Ishikawa (cell line): Measurements from ENCODE around the gene ESPNL.

Source experiments
- CEBPB ChIP-seq: IDR thresholded peaks from 2 replicates; pipeline ENCODE4 v1.6.1; 2012
- CREB1 ChIP-seq: IDR thresholded peaks from 2 replicates; pipeline ENCODE4 v1.6.1; 2012; ENCODE audit warnings: low read depth
- EP300 ChIP-seq: IDR thresholded peaks from 2 replicates; pipeline ENCODE4 v1.6.1; 2012; ENCODE audit warnings: borderline replicate concordance
- FOXM1 ChIP-seq: IDR thresholded peaks from 2 replicates; pipeline ENCODE4 v1.6.1; 2012; ENCODE audit warnings: low read depth, borderline replicate concordance
- NFIC ChIP-seq: IDR thresholded peaks from 2 replicates; pipeline ENCODE4 v1.6.1; 2012
- RAD21 ChIP-seq: IDR thresholded peaks from 2 replicates; pipeline ENCODE4 v1.6.1; 2012; ENCODE audit warnings: low read depth
- TAF1 ChIP-seq: IDR thresholded peaks from 2 replicates; pipeline ENCODE4 v1.6.1; 2012; ENCODE audit warnings: low read depth, mild to moderate bottlenecking
- TCF12 ChIP-seq: IDR thresholded peaks from 2 replicates; pipeline ENCODE4 v1.6.1; 2012; ENCODE audit warnings: low read depth
- TEAD4 ChIP-seq: IDR thresholded peaks from 2 replicates; pipeline ENCODE4 v1.6.1; 2012
- YY1 ChIP-seq: IDR thresholded peaks from 2 replicates; pipeline ENCODE4 v1.6.1; 2012; ENCODE audit warnings: low read depth
- ZBTB7A ChIP-seq: IDR thresholded peaks from 2 replicates; pipeline ENCODE4 v1.6.1; 2012; ENCODE audit warnings: low read depth
- TF ChIP-seq, protein P1 (sequence below): IDR thresholded peaks from 2 replicates; pipeline ENCODE4 v1.6.1; 2012
- TF ChIP-seq, protein P2 (sequence below): IDR thresholded peaks from 2 replicates; pipeline ENCODE4 v1.6.1; 2012
- TF ChIP-seq, protein P3 (sequence below): IDR thresholded peaks from 2 replicates; pipeline ENCODE4 v1.6.1; 2012; ENCODE audit warnings: low read depth, mild to moderate bottlenecking

ESPNL gene

DNA sequence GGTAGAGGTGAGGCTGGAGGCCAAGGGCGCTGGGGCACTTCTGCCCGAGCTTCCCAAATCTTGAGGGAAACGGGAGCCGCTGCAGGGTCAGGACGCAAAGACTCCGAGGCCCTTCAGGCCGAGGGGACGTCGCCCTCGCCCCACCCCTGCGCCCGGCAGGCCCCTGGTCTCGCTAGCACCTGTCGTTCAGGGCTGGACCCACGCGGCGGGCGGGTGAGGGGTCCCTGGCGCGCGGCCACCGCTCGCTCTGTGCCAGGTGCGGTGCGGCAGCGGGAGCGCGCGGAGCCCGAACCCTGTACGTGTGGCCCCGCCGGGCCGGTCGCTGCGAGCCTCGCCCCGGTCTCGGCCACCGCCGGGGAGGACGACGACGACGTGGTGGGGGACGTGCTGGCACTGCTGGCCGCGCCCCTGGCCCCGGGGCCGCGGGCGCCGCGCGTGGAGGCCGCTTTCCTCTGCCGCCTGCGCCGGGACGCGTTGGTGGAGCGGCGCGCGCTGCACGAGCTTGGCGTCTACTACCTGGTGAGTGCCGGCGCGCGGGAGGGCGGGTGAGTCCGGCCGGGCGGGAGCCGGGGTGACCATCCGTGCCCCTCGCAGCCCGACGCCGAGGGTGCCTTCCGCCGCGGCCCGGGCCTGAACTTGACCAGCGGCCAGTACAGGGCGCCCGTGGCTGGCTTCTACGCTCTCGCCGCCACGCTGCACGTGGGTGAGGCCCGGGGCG is 63.5 kb downstream of the ESPNL start:
- no peak for TF ChIP-seq TCF12
- no peak for TF ChIP-seq TEAD4
- TF ChIP-seq EP300, result no peak

DNA sequence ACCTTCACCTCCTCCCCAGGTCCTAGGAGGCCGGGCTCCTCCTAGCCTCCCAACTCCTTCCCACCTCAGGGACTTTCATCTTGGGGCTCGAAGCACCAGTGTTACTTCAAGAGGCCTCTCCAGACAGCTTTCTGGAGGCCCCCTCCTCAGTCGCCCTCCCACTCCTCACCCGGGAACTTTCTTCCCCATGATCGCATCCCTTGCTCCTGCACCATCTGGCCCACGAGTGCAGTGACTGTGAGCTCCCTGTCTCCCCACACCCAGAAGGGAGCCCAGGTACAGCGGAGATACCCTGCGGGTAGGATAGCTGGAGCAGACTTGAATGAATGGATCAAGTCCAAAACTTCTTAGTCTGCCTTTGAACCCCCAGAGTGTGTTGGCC is 64.8 kb downstream of the ESPNL start:
- TF ChIP-seq ZBTB7A (no peak), TCF12 (no peak), CEBPB (no peak), FOXM1 (no peak)
- TF ChIP-seq, protein P1, sequence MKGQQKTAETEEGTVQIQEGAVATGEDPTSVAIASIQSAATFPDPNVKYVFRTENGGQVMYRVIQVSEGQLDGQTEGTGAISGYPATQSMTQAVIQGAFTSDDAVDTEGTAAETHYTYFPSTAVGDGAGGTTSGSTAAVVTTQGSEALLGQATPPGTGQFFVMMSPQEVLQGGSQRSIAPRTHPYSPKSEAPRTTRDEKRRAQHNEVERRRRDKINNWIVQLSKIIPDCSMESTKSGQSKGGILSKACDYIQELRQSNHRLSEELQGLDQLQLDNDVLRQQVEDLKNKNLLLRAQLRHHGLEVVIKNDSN, result no peak
- TF ChIP-seq, protein P2, sequence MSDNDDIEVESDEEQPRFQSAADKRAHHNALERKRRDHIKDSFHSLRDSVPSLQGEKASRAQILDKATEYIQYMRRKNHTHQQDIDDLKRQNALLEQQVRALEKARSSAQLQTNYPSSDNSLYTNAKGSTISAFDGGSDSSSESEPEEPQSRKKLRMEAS, result no peak
- TF ChIP-seq, protein P3, sequence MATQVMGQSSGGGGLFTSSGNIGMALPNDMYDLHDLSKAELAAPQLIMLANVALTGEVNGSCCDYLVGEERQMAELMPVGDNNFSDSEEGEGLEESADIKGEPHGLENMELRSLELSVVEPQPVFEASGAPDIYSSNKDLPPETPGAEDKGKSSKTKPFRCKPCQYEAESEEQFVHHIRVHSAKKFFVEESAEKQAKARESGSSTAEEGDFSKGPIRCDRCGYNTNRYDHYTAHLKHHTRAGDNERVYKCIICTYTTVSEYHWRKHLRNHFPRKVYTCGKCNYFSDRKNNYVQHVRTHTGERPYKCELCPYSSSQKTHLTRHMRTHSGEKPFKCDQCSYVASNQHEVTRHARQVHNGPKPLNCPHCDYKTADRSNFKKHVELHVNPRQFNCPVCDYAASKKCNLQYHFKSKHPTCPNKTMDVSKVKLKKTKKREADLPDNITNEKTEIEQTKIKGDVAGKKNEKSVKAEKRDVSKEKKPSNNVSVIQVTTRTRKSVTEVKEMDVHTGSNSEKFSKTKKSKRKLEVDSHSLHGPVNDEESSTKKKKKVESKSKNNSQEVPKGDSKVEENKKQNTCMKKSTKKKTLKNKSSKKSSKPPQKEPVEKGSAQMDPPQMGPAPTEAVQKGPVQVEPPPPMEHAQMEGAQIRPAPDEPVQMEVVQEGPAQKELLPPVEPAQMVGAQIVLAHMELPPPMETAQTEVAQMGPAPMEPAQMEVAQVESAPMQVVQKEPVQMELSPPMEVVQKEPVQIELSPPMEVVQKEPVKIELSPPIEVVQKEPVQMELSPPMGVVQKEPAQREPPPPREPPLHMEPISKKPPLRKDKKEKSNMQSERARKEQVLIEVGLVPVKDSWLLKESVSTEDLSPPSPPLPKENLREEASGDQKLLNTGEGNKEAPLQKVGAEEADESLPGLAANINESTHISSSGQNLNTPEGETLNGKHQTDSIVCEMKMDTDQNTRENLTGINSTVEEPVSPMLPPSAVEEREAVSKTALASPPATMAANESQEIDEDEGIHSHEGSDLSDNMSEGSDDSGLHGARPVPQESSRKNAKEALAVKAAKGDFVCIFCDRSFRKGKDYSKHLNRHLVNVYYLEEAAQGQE, result no peak

DNA sequence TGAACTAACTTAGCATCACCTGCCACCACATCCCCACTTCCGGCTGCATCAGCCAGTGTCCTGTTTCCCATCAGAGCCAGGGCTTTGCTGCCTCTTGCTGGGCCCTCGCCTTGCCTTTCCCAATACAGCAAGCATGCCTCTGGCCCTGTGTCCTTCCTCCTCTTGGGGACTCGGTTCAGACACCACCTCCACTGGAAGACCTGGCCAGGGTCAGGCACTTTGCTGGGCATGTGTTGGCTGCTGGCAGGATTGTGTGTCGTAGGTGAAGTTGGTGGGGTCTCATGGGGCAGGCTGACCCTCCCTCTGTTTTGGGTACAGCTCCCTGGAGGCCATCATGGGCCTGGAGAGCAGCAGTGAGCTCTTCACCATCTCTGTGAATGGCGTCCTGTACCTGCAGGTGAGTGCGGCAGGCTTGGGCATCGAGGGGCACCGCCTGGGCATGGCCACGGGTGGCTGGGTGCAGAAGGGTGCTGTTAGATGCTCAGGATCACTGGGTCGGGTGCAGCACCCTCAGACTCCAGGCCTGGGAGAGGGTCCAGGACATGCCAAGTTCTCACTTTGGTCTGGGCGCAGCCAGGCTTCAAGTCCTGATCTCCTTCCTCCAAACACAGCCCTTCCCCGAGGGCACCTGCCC is 65.3 kb downstream of the ESPNL start:
- TF ChIP-seq CEBPB, result no peak
- no peak for TF ChIP-seq ZBTB7A
- TF ChIP-seq NFIC, result no peak
- TF ChIP-seq RAD21, result no peak

DNA sequence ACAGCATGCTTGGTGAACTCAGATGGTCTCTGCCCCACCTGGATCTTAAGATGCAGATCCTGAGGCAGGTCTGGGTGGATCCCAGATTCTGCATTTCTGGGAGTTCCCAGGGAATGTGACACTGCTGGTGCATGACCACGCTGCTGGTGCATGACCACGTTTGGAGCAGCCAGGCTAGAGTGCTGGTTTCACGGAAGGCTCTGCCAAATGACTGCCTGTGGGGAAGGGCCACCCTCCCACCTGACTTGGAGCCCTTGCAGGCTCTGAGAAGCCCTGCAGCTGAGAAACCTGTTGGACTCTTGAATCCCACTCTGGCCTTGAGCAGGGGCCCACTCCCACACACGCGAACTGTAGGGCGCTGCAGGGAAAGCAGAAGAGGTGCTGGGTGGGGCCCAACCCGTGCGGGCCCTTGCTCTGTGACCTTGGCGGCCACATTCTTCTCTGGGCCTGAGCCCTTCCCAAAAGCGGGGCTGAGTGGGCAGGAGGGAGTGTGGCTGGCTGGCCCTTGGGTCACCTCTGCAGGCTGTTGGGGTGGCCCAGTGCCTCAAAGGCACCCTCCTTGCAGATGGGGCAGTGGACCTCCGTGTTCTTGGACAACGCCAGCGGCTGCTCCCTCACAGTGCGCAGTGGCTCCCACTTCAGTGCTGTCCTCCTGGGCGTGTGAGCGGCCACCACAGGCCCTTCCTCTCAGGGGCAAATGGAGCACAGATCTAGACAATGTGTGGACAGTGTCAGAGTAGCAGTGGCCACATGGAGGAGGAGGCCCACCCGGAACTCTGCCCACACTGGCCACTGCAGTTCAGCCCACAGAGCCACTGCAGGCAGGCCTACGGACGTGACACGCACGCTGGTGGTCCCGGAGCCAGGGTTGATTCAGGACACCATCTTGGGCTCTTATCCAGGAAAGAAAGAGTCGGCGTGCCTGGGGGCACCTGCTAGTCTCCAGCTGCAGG is 66.5 kb downstream of the ESPNL start:
- TF ChIP-seq TEAD4, result peak; percentile 69
- TF ChIP-seq, protein P3, result no peak
- TF ChIP-seq, protein P2, result peak; percentile 69
- peak; percentile 73; the same call in 1 of the 2 replicates for TF ChIP-seq EP300
- peak; percentile 70 for TF ChIP-seq TCF12
- peak; percentile 37; the same call in 1 of the 2 replicates for TF ChIP-seq NFIC

DNA sequence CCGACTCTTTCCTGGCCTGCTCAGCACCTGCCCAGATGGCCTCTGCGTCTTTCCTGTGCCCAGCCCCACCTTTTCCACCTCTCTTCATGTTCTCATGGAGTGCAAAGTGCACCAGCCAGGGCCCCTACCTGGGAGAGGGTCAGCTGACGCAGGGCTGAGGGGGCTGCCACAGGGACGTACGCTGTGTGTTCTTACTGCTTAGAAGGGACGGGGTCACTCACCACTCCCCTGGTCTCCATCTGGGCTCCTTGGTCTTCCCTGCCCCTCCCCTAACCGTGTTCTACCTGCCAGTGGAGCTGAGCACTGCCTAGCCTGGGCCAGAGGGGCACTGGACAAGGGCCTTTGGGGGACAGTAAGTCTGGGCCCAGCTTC is 67.2 kb downstream of the ESPNL start:
- TF ChIP-seq YY1 (no peak), CREB1 (no peak), RAD21 (no peak), NFIC (no peak), EP300 (no peak), FOXM1 (no peak), TAF1 (no peak), ZBTB7A (no peak), TCF12 (no peak; the same call in 1 of the 2 replicates), CEBPB (no peak), TEAD4 (no peak)
- TF ChIP-seq, protein P1, result no peak
- TF ChIP-seq, protein P3, result no peak
- TF ChIP-seq, protein P2, result no peak
